HepG2 (cell line): Measurements from ENCODE around the gene QDPR. TPM values are rescaled to one million over a fixed set of nuclear protein-coding genes. Genes with fewer than 3 reads are reported as not detected.
A peak's percentile ranks its signal among the peaks of the same experiment; 100 is the strongest.

Experiments used
- ATF4 ChIP-seq, 2 experiments: fragments of 450-650 bp in 1 of 2; sonication (generic) in 1 of 2; formaldehyde crosslinking; IDR thresholded peaks; 2 replicates each; pipeline versions ENCODE4 v1.5.0 to v1.8.0; 2020 to 2022; ENCODE audit warnings: mild to moderate bottlenecking in 1 of 2, missing genetic modification reagents in 1 of 2
- FOXK1 ChIP-seq: sonication (generic); formaldehyde crosslinking; IDR thresholded peaks from 2 replicates; pipeline ENCODE4 v1.4.0; 2020; ENCODE audit warnings: low read depth, missing genetic modification reagents, borderline replicate concordance
- MED1 ChIP-seq: sonication (generic); formaldehyde crosslinking; IDR thresholded peaks from 2 replicates; pipeline ENCODE4 v1.4.0; 2020; ENCODE audit warnings: missing genetic modification reagents
- MIXL1 ChIP-seq: IDR thresholded peaks from 2 replicates; pipeline ENCODE4 v1.6.1; 2016
- NCOR1 ChIP-seq: fragments of 200-600 bp; sonication (generic); IDR thresholded peaks from 2 replicates; pipeline ENCODE4 v1.7.0; 2017; ENCODE audit warnings: antibody characterized with exemption, low read length, borderline replicate concordance
- NFIC ChIP-seq: IDR thresholded peaks from 2 replicates; pipeline ENCODE4 v1.6.1; 2012; ENCODE audit warnings: mild to moderate bottlenecking, low read length, inconsistent platforms
- NR2F6 ChIP-seq, 2 experiments: IDR thresholded peaks; 2 replicates each; pipeline ENCODE4 v1.6.1; 2016; ENCODE audit warnings: antibody characterized with exemption in 1 of 2, mild to moderate bottlenecking in 1 of 2
- RARA ChIP-seq: IDR thresholded peaks from 2 replicates; pipeline ENCODE4 v1.6.1; 2016; ENCODE audit warnings: missing genetic modification reagents, missing compliant biosample characterization
- SIN3A ChIP-seq: IDR thresholded peaks from 2 replicates; pipeline ENCODE4 v1.6.1; 2011; ENCODE audit warnings: low read depth, mild to moderate bottlenecking, control low read depth, low read length, borderline replicate concordance
- SOX13 ChIP-seq, 3 experiments: fragments of 450-650 bp in 1 of 3; sonication (generic) in 1 of 3; formaldehyde crosslinking in 1 of 3; IDR thresholded peaks in 2 of 3; conservative IDR thresholded peaks in 1 of 3; 2 replicates each; pipeline versions ENCODE4 v1.5.0 to v1.6.1; 2016 to 2020; ENCODE audit warnings: antibody characterized with exemption in 1 of 3, mild to moderate bottlenecking in 1 of 3, missing compliant biosample characterization in 1 of 3, missing genetic modification reagents in 1 of 3, moderate library complexity in 1 of 3
- TBX2 ChIP-seq: sonication (generic); formaldehyde crosslinking; IDR thresholded peaks from 2 replicates; pipeline ENCODE4 v1.5.0; 2020; ENCODE audit warnings: missing genetic modification reagents, mild to moderate bottlenecking, borderline replicate concordance
- ZBTB7B ChIP-seq: sonication (generic); formaldehyde crosslinking; IDR thresholded peaks from 2 replicates; pipeline ENCODE4 v1.4.0; 2020; ENCODE audit warnings: missing genetic modification reagents
- ZMAT3 ChIP-seq: sonication (generic); formaldehyde crosslinking; conservative IDR thresholded peaks from 2 replicates; pipeline ENCODE4 v1.7.0; 2021; ENCODE audit warnings: missing genetic modification reagents
- ZNF264 ChIP-seq: sonication (generic); formaldehyde crosslinking; IDR thresholded peaks from 2 replicates; pipeline ENCODE4 v1.4.0; 2020; ENCODE audit warnings: missing genetic modification reagents
- ZNF274 ChIP-seq: sonication (generic); formaldehyde crosslinking; IDR thresholded peaks from 2 replicates; pipeline ENCODE4 v1.5.1; 2020; ENCODE audit warnings: mild to moderate bottlenecking, missing genetic modification reagents
- ZNF30 ChIP-seq: sonication (generic); formaldehyde crosslinking; IDR thresholded peaks from 2 replicates; pipeline ENCODE4 v1.5.0; 2020; ENCODE audit warnings: mild to moderate bottlenecking, missing genetic modification reagents
- ZNF318 ChIP-seq: sonication (generic); formaldehyde crosslinking; IDR thresholded peaks from 2 replicates; pipeline ENCODE4 v1.4.0; 2020; ENCODE audit warnings: mild to moderate bottlenecking, missing genetic modification reagents
- ZNF331 ChIP-seq: sonication (generic); formaldehyde crosslinking; IDR thresholded peaks from 2 replicates; pipeline ENCODE4 v1.4.0; 2020; ENCODE audit warnings: missing genetic modification reagents
- ZNF788 ChIP-seq: sonication (generic); formaldehyde crosslinking; IDR thresholded peaks from 2 replicates; pipeline ENCODE4 v1.5.0; 2020; ENCODE audit warnings: mild to moderate bottlenecking, missing genetic modification reagents, borderline replicate concordance
- polyA plus RNA-seq, 8 experiments: library from polyadenylated mRNA; depleted of rRNA in 3 of 8; stranded (reverse) in 7 of 8; unstranded in 1 of 8; fragments of >200 nt; fragmentation: Illumina TruSeq in 4 of 8; extraction: Trizol in 4 of 8; gene quantifications; 2 replicates each; pipeline versions ENCODE4 v1.2.1 to v1.2.3, GENCODE V29; 2011 to 2016; ENCODE audit warnings: low read depth in 4 of 8, missing spikeins in 1 of 8, mixed read lengths in 1 of 8; ENCODE audit not compliant: insufficient read depth in 1 of 8
- total RNA-seq, 5 experiments: library from RNA; depleted of rRNA; stranded (reverse); fragments of >200 nt; fragmentation: Illumina TruSeq; extraction: Trizol; gene quantifications; 2 replicates each; pipeline ENCODE4 v1.2.3, GENCODE V29; 2016; ENCODE audit warnings: low read depth in 1 of 5
- TF ChIP-seq, protein P1 (sequence below): sonication (generic); formaldehyde crosslinking; conservative IDR thresholded peaks from 2 replicates; pipeline ENCODE4 v1.4.0; 2020; ENCODE audit warnings: missing genetic modification reagents
- TF ChIP-seq, protein P2 (sequence below): sonication (generic); formaldehyde crosslinking; IDR thresholded peaks from 2 replicates; pipeline ENCODE4 v1.4.0; 2020; ENCODE audit warnings: mild to moderate bottlenecking, missing genetic modification reagents

The QDPR gene
- total and polyA plus RNA-seq, 2 of the 13 experiments (the other 11 are each of a cell fraction or from before 2014, with no cell fraction given), result 9.9 to 95.5 TPM

- TF ChIP-seq, protein P1, sequence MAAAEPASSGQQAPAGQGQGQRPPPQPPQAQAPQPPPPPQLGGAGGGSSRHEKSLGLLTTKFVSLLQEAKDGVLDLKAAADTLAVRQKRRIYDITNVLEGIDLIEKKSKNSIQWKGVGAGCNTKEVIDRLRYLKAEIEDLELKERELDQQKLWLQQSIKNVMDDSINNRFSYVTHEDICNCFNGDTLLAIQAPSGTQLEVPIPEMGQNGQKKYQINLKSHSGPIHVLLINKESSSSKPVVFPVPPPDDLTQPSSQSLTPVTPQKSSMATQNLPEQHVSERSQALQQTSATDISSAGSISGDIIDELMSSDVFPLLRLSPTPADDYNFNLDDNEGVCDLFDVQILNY (CRISPR knock-in tag), result no peak
- TF ChIP-seq ZBTB7B (CRISPR knock-in tag) (no peak), SIN3A (0 out of 2 replicates have a peak, but pooled peaks have one; percentile 31), MIXL1 (CRISPR knock-in tag) (peak; percentile 77), ATF4 (CRISPR knock-in tag; IDR thresholded peaks at IDR 0.05) (peak in 1 of 2 experiments; percentile 64; a peak in 1 of 4 replicates), NR2F6 (IDR thresholded peaks at IDR 0.05) (peak; percentile 60), NR2F6 (CRISPR knock-in tag; IDR thresholded peaks at IDR 0.05) (peak; percentile 85), ZNF788 (CRISPR knock-in tag) (peak; percentile 62; the same call in 1 of the 2 replicates), FOXK1 (peak; percentile 75; the same call in 1 of the 2 replicates), ZNF331 (peak; percentile 77), SOX13 (IDR thresholded peaks at IDR 0.05) (peak; percentile 99), SOX13 (CRISPR knock-in tag; conservative IDR thresholded peaks at IDR 0.05 in 1 of 2, IDR thresholded peaks at IDR 0.05 in 1 of 2) (peak in 1 of 2 experiments; percentile 100; a peak in 2 of 4 replicates), TBX2 (peak; percentile 94), RARA (CRISPR knock-in tag) (peak; percentile 94), MED1 (CRISPR knock-in tag) (peak; percentile 91), ZNF318 (CRISPR knock-in tag) (no peak), ZNF274 (CRISPR knock-in tag) (no peak), NFIC (peak; percentile 51; the same call in 1 of the 2 replicates), NCOR1 (no peak), ZNF264 (CRISPR knock-in tag) (peak; percentile 29; the same call in 1 of the 2 replicates), ZNF30 (CRISPR knock-in tag) (no peak), ZMAT3 (CRISPR knock-in tag) (no peak; the same call in 1 of the 2 replicates)
- TF ChIP-seq, protein P2, sequence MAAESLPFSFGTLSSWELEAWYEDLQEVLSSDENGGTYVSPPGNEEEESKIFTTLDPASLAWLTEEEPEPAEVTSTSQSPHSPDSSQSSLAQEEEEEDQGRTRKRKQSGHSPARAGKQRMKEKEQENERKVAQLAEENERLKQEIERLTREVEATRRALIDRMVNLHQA (CRISPR knock-in tag), result no peak
Observed at GRCh38 chr4:17544205-17544604, 32.3 kb upstream of the QDPR start (continued).
